ENCODE measurements around the gene ELP6.
"Not testable (repeated sequence)": the region's sequence is repeated elsewhere in the genome, so short reads cannot be mapped to it uniquely, and the experiment has no call there.

Gene ELP6

GRCh38 chr3:47482366-47482765 lies 31.1 kb downstream of the ELP6 start:
- Mint-ChIP-seq H3K9me3 (no peaks in the 10 kb centered on the region), H3K27ac (no peak overlapping the region), H3K36me3 (no peaks in the 10 kb centered on the region), H3K4me1 (peaks cover 4% of the 10 kb centered on the region), H3K27me3 (no peaks in the 10 kb centered on the region), H3K4me3 (no peak overlapping the region)

- H3K9me3 Mint-ChIP-seq, H3K36me3 Mint-ChIP-seq, H3K27ac Mint-ChIP-seq, H3K27me3 Mint-ChIP-seq, H3K4me1 Mint-ChIP-seq, H3K4me3 Mint-ChIP-seq: not testable (repeated sequence)
Measured at GRCh38 chr3:47481763-47482162, 31.7 kb downstream of the ELP6 start.

- H3K27ac Mint-ChIP-seq, H3K27me3 Mint-ChIP-seq, H3K36me3 Mint-ChIP-seq, H3K4me3 Mint-ChIP-seq, H3K9me3 Mint-ChIP-seq: not testable (repeated sequence)
- H3K4me1 Mint-ChIP-seq, result peaks cover 15% of the 10 kb centered on the region
Measured at GRCh38 chr3:47480267-47480666, 33.2 kb downstream of the ELP6 start.

GRCh38 chr3:47479826-47480160 lies 33.7 kb downstream of the ELP6 start:
- peaks cover 20% of the 10 kb centered on the region for H3K4me1 Mint-ChIP-seq
- no peaks in the 10 kb centered on the region for H3K36me3 Mint-ChIP-seq
- no peak overlapping the region for H3K27ac Mint-ChIP-seq
- H3K27me3 Mint-ChIP-seq, result no peaks in the 10 kb centered on the region
- no peak overlapping the region for H3K4me3 Mint-ChIP-seq
- no peaks in the 10 kb centered on the region for H3K9me3 Mint-ChIP-seq

GRCh38 chr3:47478022-47478421 lies 35.5 kb downstream of the ELP6 start:
- Mint-ChIP-seq H3K27ac (no peak overlapping the region), H3K9me3 (no peaks in the 10 kb centered on the region), H3K4me3 (no peak overlapping the region), H3K36me3 (no peaks in the 10 kb centered on the region), H3K27me3 (no peaks in the 10 kb centered on the region), H3K4me1 (peaks cover 34% of the 10 kb centered on the region)

- Mint-ChIP-seq H3K4me1 (peaks cover 36% of the 10 kb centered on the region), H3K27me3 (no peaks in the 10 kb centered on the region), H3K36me3 (no peaks in the 10 kb centered on the region), H3K9me3 (no peaks in the 10 kb centered on the region), H3K27ac (peak overlapping the region; percentile 96), H3K4me3 (peak overlapping the region; percentile 90)
Measured at GRCh38 chr3:47476644-47477199, 36.8 kb downstream of the ELP6 start.

GRCh38 chr3:47476330-47476626 lies 37.2 kb downstream of the ELP6 start:
- Mint-ChIP-seq H3K27me3 (no peaks in the 10 kb centered on the region), H3K4me3 (peak overlapping the region; percentile 90), H3K9me3 (no peaks in the 10 kb centered on the region), H3K27ac (peak overlapping the region; percentile 96), H3K36me3 (no peaks in the 10 kb centered on the region), H3K4me1 (peaks cover 38% of the 10 kb centered on the region)

GRCh38 chr3:47475570-47476329 lies 37.8 kb downstream of the ELP6 start, which contains the start of gene SCAP:
Gene SCAP (minus strand): TSS chr3:47475941. CDS start chr3:47442993, 32,948 bp downstream.
- Mint-ChIP-seq H3K4me3 (peak within 1 kb of the TSS; percentile 96), H3K9me3 (no peaks in the 10 kb centered on the region), H3K4me1 (peaks cover 43% of the 10 kb centered on the region), H3K27me3 (no peaks in the 10 kb centered on the region), H3K27ac (peak within 1 kb of the TSS; percentile 96), H3K36me3 (no peaks in the 10 kb centered on the region)

- Mint-ChIP-seq H3K4me1 (peaks cover 48% of the 10 kb centered on the region), H3K36me3 (no peaks in the 10 kb centered on the region), H3K27ac (peak overlapping the region; percentile 89), H3K4me3 (peak overlapping the region; percentile 96), H3K9me3 (no peaks in the 10 kb centered on the region), H3K27me3 (no peaks in the 10 kb centered on the region)
Measured at GRCh38 chr3:47475029-47475569, 38.4 kb downstream of the ELP6 start.

GRCh38 chr3:47473391-47473790 lies 40.1 kb downstream of the ELP6 start:
- Mint-ChIP-seq H3K36me3 (peaks cover 4% of the 10 kb centered on the region), H3K9me3 (no peaks in the 10 kb centered on the region), H3K4me1 (peaks cover 53% of the 10 kb centered on the region), H3K4me3 (peak overlapping the region; percentile 83), H3K27ac (peak overlapping the region; percentile 41), H3K27me3 (no peaks in the 10 kb centered on the region)

- peaks cover 14% of the 10 kb centered on the region for H3K36me3 Mint-ChIP-seq
- no peaks in the 10 kb centered on the region for H3K27me3 Mint-ChIP-seq
- no peak overlapping the region for H3K4me3 Mint-ChIP-seq
- H3K9me3 Mint-ChIP-seq, result no peaks in the 10 kb centered on the region
- no peak overlapping the region for H3K27ac Mint-ChIP-seq
- peaks cover 46% of the 10 kb centered on the region for H3K4me1 Mint-ChIP-seq
Measured at GRCh38 chr3:47469616-47470015, 43.9 kb downstream of the ELP6 start.

- Mint-ChIP-seq H3K36me3 (peaks cover 14% of the 10 kb centered on the region), H3K27ac (peak overlapping the region; percentile 52), H3K4me1 (peaks cover 42% of the 10 kb centered on the region)
- H3K9me3 Mint-ChIP-seq, H3K4me3 Mint-ChIP-seq, H3K27me3 Mint-ChIP-seq: not testable (repeated sequence)
Measured at GRCh38 chr3:47468315-47468714, 45.2 kb downstream of the ELP6 start.

GRCh38 chr3:47464588-47464987 lies 48.9 kb downstream of the ELP6 start:
- Mint-ChIP-seq H3K36me3 (peaks cover 25% of the 10 kb centered on the region), H3K4me1 (peaks cover 37% of the 10 kb centered on the region), H3K27ac (no peak overlapping the region), H3K4me3 (no peak overlapping the region), H3K27me3 (no peaks in the 10 kb centered on the region), H3K9me3 (no peaks in the 10 kb centered on the region)

GRCh38 chr3:47459534-47460085 lies 53.9 kb downstream of the ELP6 start:
- peaks cover 38% of the 10 kb centered on the region for H3K4me1 Mint-ChIP-seq
- not testable (repeated sequence) for H3K27ac Mint-ChIP-seq, H3K4me3 Mint-ChIP-seq, H3K27me3 Mint-ChIP-seq, H3K9me3 Mint-ChIP-seq
- H3K36me3 Mint-ChIP-seq, result peaks cover 18% of the 10 kb centered on the region

GRCh38 chr3:47456984-47457383 lies 56.5 kb downstream of the ELP6 start:
- peaks cover 34% of the 10 kb centered on the region for H3K4me1 Mint-ChIP-seq
- no peaks in the 10 kb centered on the region for H3K9me3 Mint-ChIP-seq
- H3K36me3 Mint-ChIP-seq, result peaks cover 13% of the 10 kb centered on the region
- no peak overlapping the region for H3K4me3 Mint-ChIP-seq
- H3K27me3 Mint-ChIP-seq, result no peaks in the 10 kb centered on the region
- H3K27ac Mint-ChIP-seq, result no peak overlapping the region

GRCh38 chr3:47455806-47456452 lies 57.6 kb downstream of the ELP6 start:
- Mint-ChIP-seq H3K27me3 (no peaks in the 10 kb centered on the region), H3K4me3 (no peak overlapping the region), H3K9me3 (no peaks in the 10 kb centered on the region), H3K4me1 (peaks cover 38% of the 10 kb centered on the region), H3K36me3 (peaks cover 16% of the 10 kb centered on the region), H3K27ac (no peak overlapping the region)

Measured in activated naive CD4-positive, alpha-beta T cell treated with anti-CD3 and anti-CD28 coated beads, Interleukin-2, amount 50 U/mL, for 24 hours (primary cell).